GM12873 (cell line): ENCODE results near the gene SLC31A2.

ENCODE experiments used
- TF ChIP-seq, protein P1 (sequence below): IDR thresholded peaks from 2 replicates; pipeline ENCODE4 v1.5.1; 2012; ENCODE audit warnings: low read depth, mild to moderate bottlenecking, moderate library complexity, low read length, control low read depth; ENCODE audit not compliant: insufficient read depth; ENCODE audit errors: missing control alignments

The SLC31A2 gene

DNA sequence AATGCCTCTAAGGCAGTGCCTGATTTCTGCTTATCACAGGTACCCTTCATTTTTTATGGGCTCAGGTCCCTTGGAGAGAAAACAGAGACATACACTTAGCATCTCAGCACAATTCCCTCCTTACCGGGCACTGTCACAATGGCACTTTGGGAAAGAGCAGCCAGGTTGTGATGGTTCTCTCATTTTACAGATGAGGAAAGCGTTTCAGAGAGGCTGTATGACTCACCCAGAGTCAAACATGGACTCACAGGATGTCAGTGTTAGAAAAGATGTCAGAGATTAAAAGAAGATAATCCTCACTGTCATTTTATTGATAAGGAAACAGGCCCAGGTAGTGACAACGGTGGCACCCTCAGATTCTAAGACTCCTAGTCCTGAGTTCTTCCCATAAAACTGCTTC is 12.0 kb upstream of the SLC31A2 start:
- TF ChIP-seq, protein P1, sequence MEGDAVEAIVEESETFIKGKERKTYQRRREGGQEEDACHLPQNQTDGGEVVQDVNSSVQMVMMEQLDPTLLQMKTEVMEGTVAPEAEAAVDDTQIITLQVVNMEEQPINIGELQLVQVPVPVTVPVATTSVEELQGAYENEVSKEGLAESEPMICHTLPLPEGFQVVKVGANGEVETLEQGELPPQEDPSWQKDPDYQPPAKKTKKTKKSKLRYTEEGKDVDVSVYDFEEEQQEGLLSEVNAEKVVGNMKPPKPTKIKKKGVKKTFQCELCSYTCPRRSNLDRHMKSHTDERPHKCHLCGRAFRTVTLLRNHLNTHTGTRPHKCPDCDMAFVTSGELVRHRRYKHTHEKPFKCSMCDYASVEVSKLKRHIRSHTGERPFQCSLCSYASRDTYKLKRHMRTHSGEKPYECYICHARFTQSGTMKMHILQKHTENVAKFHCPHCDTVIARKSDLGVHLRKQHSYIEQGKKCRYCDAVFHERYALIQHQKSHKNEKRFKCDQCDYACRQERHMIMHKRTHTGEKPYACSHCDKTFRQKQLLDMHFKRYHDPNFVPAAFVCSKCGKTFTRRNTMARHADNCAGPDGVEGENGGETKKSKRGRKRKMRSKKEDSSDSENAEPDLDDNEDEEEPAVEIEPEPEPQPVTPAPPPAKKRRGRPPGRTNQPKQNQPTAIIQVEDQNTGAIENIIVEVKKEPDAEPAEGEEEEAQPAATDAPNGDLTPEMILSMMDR: no peak

DNA sequence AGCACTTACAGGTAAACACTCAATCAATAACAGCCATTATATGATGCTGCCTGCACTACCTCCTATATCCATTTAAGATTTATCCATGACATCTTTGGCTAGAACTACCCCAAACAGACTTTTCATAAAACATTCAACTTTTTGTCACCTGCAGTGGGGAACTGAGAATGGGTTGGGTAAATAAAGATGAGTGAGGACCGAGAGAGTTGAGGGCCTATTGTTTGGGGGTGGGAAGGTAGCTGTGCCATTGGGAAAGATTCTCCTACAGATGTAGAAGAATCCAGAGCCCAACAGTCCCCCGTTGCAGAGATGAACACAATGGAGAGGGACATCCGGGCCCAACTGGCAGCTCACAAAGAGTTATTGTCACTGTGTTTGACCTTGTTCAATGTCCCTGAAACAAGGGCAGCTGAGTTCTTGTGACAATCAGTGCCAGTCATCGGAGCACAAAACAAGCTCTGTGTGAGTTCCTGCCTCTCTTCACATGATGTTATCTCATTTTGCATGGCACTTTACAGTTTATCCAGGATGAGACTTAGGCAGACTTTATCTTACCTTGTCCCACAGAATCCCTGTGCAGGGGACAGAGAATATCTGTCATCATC is 11.5 kb upstream of the SLC31A2 start:
- TF ChIP-seq, protein P1: no peak

DNA sequence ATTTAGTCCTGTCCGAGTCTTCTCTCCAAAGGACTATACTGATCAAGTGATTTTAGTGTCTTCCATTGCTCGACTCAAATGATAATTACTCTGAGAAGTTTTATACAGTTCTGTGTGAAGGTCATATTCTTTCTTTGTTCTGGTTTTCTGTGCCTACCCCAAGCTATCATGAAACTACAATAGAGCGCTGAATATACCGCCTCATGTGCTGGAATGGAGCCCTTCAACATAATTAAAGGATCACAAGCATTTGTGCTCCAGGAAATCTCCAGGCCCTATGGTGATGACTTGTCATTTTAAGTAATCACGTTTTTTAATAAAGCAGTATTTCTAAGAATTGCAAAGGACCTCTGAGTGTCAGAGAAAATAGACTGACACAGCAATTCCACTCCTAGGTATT is 10.9 kb upstream of the SLC31A2 start:
- TF ChIP-seq, protein P1: no peak

DNA sequence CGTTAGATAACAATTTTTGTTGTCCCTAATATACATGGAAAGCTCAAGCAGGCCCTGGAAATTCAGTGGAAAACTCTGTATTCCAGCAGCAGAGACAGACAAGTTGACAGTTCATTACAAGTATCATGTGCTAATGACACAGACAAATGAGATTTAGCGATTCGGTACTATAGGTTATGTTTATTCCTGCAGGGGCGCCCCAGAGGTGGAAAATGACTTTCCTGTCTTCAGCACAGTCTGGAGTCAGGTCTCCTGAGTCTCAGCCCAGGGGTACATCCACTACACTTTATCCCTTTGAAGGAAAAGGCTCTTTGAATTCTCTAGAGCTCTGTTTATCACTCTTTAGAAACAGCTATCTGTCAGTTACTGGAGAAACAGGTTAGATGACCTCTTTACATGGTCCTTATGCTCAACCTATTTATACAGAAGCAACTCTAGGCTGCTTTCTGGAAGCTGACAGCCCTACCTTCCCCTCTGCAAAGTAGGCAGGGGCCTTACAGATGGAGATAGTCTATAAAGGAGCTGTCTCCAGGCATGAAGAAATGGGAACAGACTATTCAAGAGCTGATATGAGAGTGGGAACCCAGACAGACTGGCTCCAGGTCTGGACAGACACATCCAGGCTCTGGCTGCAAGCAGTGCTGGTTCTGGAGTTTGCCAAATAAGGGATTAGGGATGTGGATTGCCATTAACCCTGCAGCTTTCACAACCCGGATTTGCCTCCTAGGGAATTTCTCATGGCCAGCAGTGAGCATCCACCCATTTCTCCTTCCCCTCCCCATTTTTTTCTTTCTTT is 7.2 kb upstream of the SLC31A2 start:
- TF ChIP-seq, protein P1: no peak

DNA sequence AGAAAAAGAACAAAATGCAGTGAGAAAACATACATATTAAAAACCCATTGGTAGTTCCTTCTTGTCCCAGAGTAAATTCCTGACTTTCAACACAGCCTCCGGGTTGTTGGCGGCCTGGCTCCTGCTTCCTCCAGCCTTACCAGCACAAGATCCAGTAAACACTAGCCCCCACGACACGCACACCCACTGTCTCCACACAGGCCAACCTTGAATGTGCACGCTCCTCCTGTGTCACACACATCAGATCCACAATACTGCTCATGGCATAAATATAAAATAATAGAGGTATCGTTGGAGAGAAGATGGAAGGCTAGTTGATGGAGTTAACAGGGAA is 2.5 kb upstream of the SLC31A2 start:
- TF ChIP-seq, protein P1: no peak

DNA sequence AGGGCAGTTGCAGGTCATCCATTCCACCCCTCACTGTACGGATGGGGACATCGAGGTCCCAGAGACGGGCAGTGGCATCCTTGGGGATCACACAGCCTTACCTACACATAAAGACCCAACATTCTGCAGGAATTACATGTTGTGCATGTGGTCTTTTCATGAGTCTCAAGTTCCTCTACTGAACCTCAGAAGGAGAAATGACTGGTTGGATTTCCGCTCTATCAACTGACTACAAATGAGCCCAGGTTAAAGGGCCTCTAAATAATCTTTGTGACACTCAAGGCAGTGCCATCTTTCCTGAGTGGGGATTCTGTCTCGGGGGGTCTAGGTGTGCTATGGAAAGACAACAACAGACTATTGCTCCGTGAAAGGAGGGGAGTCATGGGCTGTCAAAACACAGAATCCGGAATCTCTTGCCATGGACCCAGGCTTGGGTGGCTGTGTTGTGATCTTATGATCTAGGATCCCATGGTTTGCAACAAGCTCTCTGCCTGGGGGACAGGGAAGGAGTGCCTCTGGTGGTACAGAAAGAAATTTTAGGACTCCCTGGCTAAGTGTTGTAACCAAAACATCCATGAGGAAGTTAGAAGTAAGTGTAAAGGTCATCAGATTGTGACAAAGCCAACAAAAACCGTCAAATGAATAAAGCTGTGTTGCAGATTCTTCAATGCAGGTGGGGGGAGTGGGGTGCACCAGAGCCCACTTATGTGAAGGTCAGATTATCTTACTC is 1.9 kb upstream of the SLC31A2 start:
- TF ChIP-seq, protein P1: no peak
